Measurements from ENCODE around the gene MUC3A.
"Not testable (repeated sequence)": the region's sequence is repeated elsewhere in the genome, so short reads cannot be mapped to it uniquely, and the experiment has no call there.

The MUC3A gene

GRCh38 chr7:100985033-100985797, 35.9 kb downstream of the MUC3A start:
- not testable (repeated sequence) for H3K9ac ChIP-seq (ENCODE audit: low read length)

DNA sequence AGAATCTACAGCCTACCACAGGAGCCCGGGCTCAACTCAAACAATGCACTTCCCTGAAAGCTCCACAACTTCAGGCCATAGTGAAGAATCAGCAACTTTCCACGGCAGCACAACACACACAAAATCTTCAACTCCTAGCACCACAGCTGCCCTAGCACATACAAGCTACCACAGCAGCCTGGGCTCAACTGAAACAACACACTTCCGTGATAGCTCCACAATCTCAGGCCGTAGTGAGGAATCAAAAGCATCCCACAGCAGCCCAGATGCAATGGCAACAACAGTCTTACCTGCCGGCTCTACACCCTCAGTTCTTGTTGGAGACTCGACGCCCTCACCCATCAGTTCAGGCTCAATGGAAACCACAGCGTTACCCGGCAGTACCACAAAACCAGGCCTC, 42.3 kb downstream of the MUC3A start:
- Histone ChIP-seq H4K5ac (ENCODE audit: low read length) (no peak overlapping the region), H2BK120ac (ENCODE audit: low read depth, low read length) (no peak overlapping the region), H3K27ac (ENCODE audit: low read depth, low read length) (no peak overlapping the region), H3K27me3 (ENCODE audit: insufficient read depth, low read length, poor library complexity) (no peaks in the 10 kb centered on the region), H4K8ac (ENCODE audit: low read depth, low read length) (no peak overlapping the region), H3K4me1 (ENCODE audit: control insufficient read depth, low read depth, low read length) (no peaks in the 10 kb centered on the region), H3K23ac (ENCODE audit: low read length) (no peak overlapping the region), H2BK15ac (replicated peaks; ENCODE audit: low read depth) (no peak overlapping the region), H3K4me3 (ENCODE audit: low read length) (no peak overlapping the region), H3K9ac (ENCODE audit: low read length) (no peak overlapping the region), H2BK5ac (ENCODE audit: low read length) (no peak overlapping the region), H3K18ac (ENCODE audit: low read length) (no peak overlapping the region), H3K4me2 (ENCODE audit: low read length) (no peak overlapping the region), H3K56ac (ENCODE audit: low read length) (no peak overlapping the region), H3K79me2 (ENCODE audit: control insufficient read depth, insufficient read depth, low read length) (no peaks in the 10 kb centered on the region), H3K4ac (ENCODE audit: low read depth, low read length) (no peak overlapping the region), H2AK5ac (ENCODE audit: low read length) (no peak overlapping the region), H3K79me1 (ENCODE audit: low read length) (no peaks in the 10 kb centered on the region), H3K36me3 (ENCODE audit: control insufficient read depth, insufficient read depth, low read length) (no peaks in the 10 kb centered on the region)
- DNase-seq = no peak
- no CpG with 5 or more reads among the region's 9 CpGs for WGBS (ENCODE audit: extremely low coverage, insufficient coverage, low lambda C conversion rate)

More at GRCh38 chr7:100985033-100985797, 35.9 kb downstream of the MUC3A start:
- H3K79me2 ChIP-seq (ENCODE audit: control insufficient read depth, insufficient read depth, low read length); H2BK15ac ChIP-seq (replicated peaks; ENCODE audit: low read depth); H2AK5ac ChIP-seq (ENCODE audit: low read length); H3K4me3 ChIP-seq (ENCODE audit: low read length); H3K18ac ChIP-seq (ENCODE audit: low read length); H3K4ac ChIP-seq (ENCODE audit: low read depth, low read length); H3K27ac ChIP-seq (ENCODE audit: low read depth, low read length); DNase-seq; H3K23ac ChIP-seq (ENCODE audit: low read length); H3K56ac ChIP-seq (ENCODE audit: low read length); H4K8ac ChIP-seq (ENCODE audit: low read depth, low read length); H2BK5ac ChIP-seq (ENCODE audit: low read length); H3K27me3 ChIP-seq (ENCODE audit: insufficient read depth, low read length, poor library complexity); H3K4me1 ChIP-seq (ENCODE audit: control insufficient read depth, low read depth, low read length); H3K4me2 ChIP-seq (ENCODE audit: low read length); H2BK120ac ChIP-seq (ENCODE audit: low read depth, low read length); H4K5ac ChIP-seq (ENCODE audit: low read length); H3K79me1 ChIP-seq (ENCODE audit: low read length); H3K36me3 ChIP-seq (ENCODE audit: control insufficient read depth, insufficient read depth, low read length): not testable (repeated sequence)
- no CpG with 5 or more reads among the region's 4 CpGs for WGBS (ENCODE audit: extremely low coverage, insufficient coverage, low lambda C conversion rate)

DNA sequence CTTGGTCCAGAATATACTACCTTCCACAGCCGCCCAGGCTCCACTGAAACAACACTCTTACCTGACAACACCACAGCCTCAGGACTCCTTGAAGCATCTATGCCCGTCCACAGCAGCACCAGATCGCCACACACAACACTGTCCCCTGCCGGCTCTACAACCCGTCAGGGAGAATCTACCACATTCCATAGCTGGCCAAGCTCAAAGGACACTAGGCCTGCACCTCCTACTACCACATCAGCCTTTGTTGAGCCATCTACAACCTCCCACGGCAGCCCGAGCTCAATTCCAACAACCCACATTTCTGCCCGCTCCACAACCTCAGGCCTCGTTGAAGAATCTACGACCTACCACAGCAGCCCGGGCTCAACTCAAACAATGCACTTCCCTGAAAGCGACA, 42.9 kb downstream of the MUC3A start:
- WGBS (ENCODE audit: extremely low coverage, insufficient coverage, low lambda C conversion rate) = no CpG with 5 or more reads among the region's 12 CpGs
- not testable (repeated sequence) for H3K79me2 ChIP-seq (ENCODE audit: control insufficient read depth, insufficient read depth, low read length); H3K36me3 ChIP-seq (ENCODE audit: control insufficient read depth, insufficient read depth, low read length)

GRCh38 chr7:100994671-100995070, 45.3 kb downstream of the MUC3A start:
- H2BK5ac ChIP-seq (ENCODE audit: low read length); H3K18ac ChIP-seq (ENCODE audit: low read length); H4K5ac ChIP-seq (ENCODE audit: low read length); H4K8ac ChIP-seq (ENCODE audit: low read depth, low read length); H3K79me1 ChIP-seq (ENCODE audit: low read length); H3K27ac ChIP-seq (ENCODE audit: low read depth, low read length); H2BK120ac ChIP-seq (ENCODE audit: low read depth, low read length); H3K36me3 ChIP-seq (ENCODE audit: control insufficient read depth, insufficient read depth, low read length); H3K27me3 ChIP-seq (ENCODE audit: insufficient read depth, low read length, poor library complexity); H3K4me2 ChIP-seq (ENCODE audit: low read length); H3K4ac ChIP-seq (ENCODE audit: low read depth, low read length); H3K9ac ChIP-seq (ENCODE audit: low read length); H2BK15ac ChIP-seq (replicated peaks; ENCODE audit: low read depth); H3K56ac ChIP-seq (ENCODE audit: low read length); DNase-seq; H3K4me1 ChIP-seq (ENCODE audit: control insufficient read depth, low read depth, low read length); H3K79me2 ChIP-seq (ENCODE audit: control insufficient read depth, insufficient read depth, low read length); H3K23ac ChIP-seq (ENCODE audit: low read length); H3K4me3 ChIP-seq (ENCODE audit: low read length); H2AK5ac ChIP-seq (ENCODE audit: low read length): not testable (repeated sequence)
- WGBS (ENCODE audit: extremely low coverage, insufficient coverage, low lambda C conversion rate) = no CpG with 5 or more reads among the region's 9 CpGs

More for the DNA sequence above, 42.9 kb downstream of the MUC3A start:
- not testable (repeated sequence) for H3K79me1 ChIP-seq (ENCODE audit: low read length); H3K4me2 ChIP-seq (ENCODE audit: low read length); H2BK5ac ChIP-seq (ENCODE audit: low read length); H3K9ac ChIP-seq (ENCODE audit: low read length); H2AK5ac ChIP-seq (ENCODE audit: low read length); H3K27ac ChIP-seq (ENCODE audit: low read depth, low read length); H3K56ac ChIP-seq (ENCODE audit: low read length); DNase-seq; H3K4me3 ChIP-seq (ENCODE audit: low read length); H3K23ac ChIP-seq (ENCODE audit: low read length); H3K18ac ChIP-seq (ENCODE audit: low read length); H3K4ac ChIP-seq (ENCODE audit: low read depth, low read length); H4K5ac ChIP-seq (ENCODE audit: low read length); H4K8ac ChIP-seq (ENCODE audit: low read depth, low read length); H2BK120ac ChIP-seq (ENCODE audit: low read depth, low read length); H2BK15ac ChIP-seq (replicated peaks; ENCODE audit: low read depth); H3K27me3 ChIP-seq (ENCODE audit: insufficient read depth, low read length, poor library complexity); H3K4me1 ChIP-seq (ENCODE audit: control insufficient read depth, low read depth, low read length)

GRCh38 chr7:100998530-100998929, 49.2 kb downstream of the MUC3A start:
- DNase-seq; H3K56ac ChIP-seq (ENCODE audit: low read length); H3K18ac ChIP-seq (ENCODE audit: low read length); H2AK5ac ChIP-seq (ENCODE audit: low read length); H3K4me2 ChIP-seq (ENCODE audit: low read length); H2BK15ac ChIP-seq (replicated peaks; ENCODE audit: low read depth); H3K36me3 ChIP-seq (ENCODE audit: control insufficient read depth, insufficient read depth, low read length); H3K23ac ChIP-seq (ENCODE audit: low read length); H2BK5ac ChIP-seq (ENCODE audit: low read length); H3K27me3 ChIP-seq (ENCODE audit: insufficient read depth, low read length, poor library complexity); H2BK120ac ChIP-seq (ENCODE audit: low read depth, low read length); H3K27ac ChIP-seq (ENCODE audit: low read depth, low read length); H4K8ac ChIP-seq (ENCODE audit: low read depth, low read length); H3K79me1 ChIP-seq (ENCODE audit: low read length); H3K4me3 ChIP-seq (ENCODE audit: low read length); H3K9ac ChIP-seq (ENCODE audit: low read length); H4K5ac ChIP-seq (ENCODE audit: low read length); H3K4ac ChIP-seq (ENCODE audit: low read depth, low read length); H3K79me2 ChIP-seq (ENCODE audit: control insufficient read depth, insufficient read depth, low read length); H3K4me1 ChIP-seq (ENCODE audit: control insufficient read depth, low read depth, low read length): not testable (repeated sequence)
- no CpG with 5 or more reads among the region's 10 CpGs for WGBS (ENCODE audit: extremely low coverage, insufficient coverage, low lambda C conversion rate)

- H4K5ac ChIP-seq (ENCODE audit: low read length); H2BK15ac ChIP-seq (replicated peaks; ENCODE audit: low read depth): not testable (repeated sequence)
- WGBS (ENCODE audit: extremely low coverage, insufficient coverage, low lambda C conversion rate) = no CpG with 5 or more reads among the region's 9 CpGs
Observed at GRCh38 chr7:100999334-100999733, 50.0 kb downstream of the MUC3A start.

More at GRCh38 chr7:100999334-100999733, 50.0 kb downstream of the MUC3A start:
- not testable (repeated sequence) for H2AK5ac ChIP-seq (ENCODE audit: low read length); H2BK120ac ChIP-seq (ENCODE audit: low read depth, low read length); H3K56ac ChIP-seq (ENCODE audit: low read length); H3K4me3 ChIP-seq (ENCODE audit: low read length); H3K4me2 ChIP-seq (ENCODE audit: low read length); H3K27me3 ChIP-seq (ENCODE audit: insufficient read depth, low read length, poor library complexity); H3K4ac ChIP-seq (ENCODE audit: low read depth, low read length); H3K9ac ChIP-seq (ENCODE audit: low read length); H3K79me2 ChIP-seq (ENCODE audit: control insufficient read depth, insufficient read depth, low read length); H4K8ac ChIP-seq (ENCODE audit: low read depth, low read length); H3K23ac ChIP-seq (ENCODE audit: low read length); H3K36me3 ChIP-seq (ENCODE audit: control insufficient read depth, insufficient read depth, low read length); H3K4me1 ChIP-seq (ENCODE audit: control insufficient read depth, low read depth, low read length); H3K18ac ChIP-seq (ENCODE audit: low read length); H3K27ac ChIP-seq (ENCODE audit: low read depth, low read length); H2BK5ac ChIP-seq (ENCODE audit: low read length); H3K79me1 ChIP-seq (ENCODE audit: low read length); DNase-seq
